Tibial nerve (tissue), 3 donors: ENCODE measurements around the gene SHOX.

Experiments used
- POLR2A ChIP-seq, 2 donors: fragments of 450-650 bp; IDR thresholded peaks; one replicate each; pipeline ENCODE4 v1.6.1; 2017; ENCODE audit warnings: antibody characterized with exemption in 2 of 2, mild to moderate bottlenecking in 2 of 2, moderate library complexity in 2 of 2
- TF ChIP-seq, protein P1 (sequence below), 5 experiments: fragments of 200-600 bp in 3 of 5; fragments of 450-650 bp in 2 of 5; sonication (generic) in 3 of 5; IDR thresholded peaks; one replicate each; pipeline ENCODE4 v1.5.1; 2016 to 2019; ENCODE audit warnings: antibody characterized with exemption in 5 of 5, mild to moderate bottlenecking in 3 of 5, moderate library complexity in 2 of 5

- TF ChIP-seq, protein P1, sequence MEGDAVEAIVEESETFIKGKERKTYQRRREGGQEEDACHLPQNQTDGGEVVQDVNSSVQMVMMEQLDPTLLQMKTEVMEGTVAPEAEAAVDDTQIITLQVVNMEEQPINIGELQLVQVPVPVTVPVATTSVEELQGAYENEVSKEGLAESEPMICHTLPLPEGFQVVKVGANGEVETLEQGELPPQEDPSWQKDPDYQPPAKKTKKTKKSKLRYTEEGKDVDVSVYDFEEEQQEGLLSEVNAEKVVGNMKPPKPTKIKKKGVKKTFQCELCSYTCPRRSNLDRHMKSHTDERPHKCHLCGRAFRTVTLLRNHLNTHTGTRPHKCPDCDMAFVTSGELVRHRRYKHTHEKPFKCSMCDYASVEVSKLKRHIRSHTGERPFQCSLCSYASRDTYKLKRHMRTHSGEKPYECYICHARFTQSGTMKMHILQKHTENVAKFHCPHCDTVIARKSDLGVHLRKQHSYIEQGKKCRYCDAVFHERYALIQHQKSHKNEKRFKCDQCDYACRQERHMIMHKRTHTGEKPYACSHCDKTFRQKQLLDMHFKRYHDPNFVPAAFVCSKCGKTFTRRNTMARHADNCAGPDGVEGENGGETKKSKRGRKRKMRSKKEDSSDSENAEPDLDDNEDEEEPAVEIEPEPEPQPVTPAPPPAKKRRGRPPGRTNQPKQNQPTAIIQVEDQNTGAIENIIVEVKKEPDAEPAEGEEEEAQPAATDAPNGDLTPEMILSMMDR (IDR thresholded peaks at IDR 0.05), result no peak
- no peak for TF ChIP-seq POLR2A (IDR thresholded peaks at IDR 0.05)
Measured at GRCh38 chrX:635428-636090, 5.0 kb downstream of the SHOX start.
